Measurements from ENCODE around the gene PARD3B.

PARD3B gene, protein sequence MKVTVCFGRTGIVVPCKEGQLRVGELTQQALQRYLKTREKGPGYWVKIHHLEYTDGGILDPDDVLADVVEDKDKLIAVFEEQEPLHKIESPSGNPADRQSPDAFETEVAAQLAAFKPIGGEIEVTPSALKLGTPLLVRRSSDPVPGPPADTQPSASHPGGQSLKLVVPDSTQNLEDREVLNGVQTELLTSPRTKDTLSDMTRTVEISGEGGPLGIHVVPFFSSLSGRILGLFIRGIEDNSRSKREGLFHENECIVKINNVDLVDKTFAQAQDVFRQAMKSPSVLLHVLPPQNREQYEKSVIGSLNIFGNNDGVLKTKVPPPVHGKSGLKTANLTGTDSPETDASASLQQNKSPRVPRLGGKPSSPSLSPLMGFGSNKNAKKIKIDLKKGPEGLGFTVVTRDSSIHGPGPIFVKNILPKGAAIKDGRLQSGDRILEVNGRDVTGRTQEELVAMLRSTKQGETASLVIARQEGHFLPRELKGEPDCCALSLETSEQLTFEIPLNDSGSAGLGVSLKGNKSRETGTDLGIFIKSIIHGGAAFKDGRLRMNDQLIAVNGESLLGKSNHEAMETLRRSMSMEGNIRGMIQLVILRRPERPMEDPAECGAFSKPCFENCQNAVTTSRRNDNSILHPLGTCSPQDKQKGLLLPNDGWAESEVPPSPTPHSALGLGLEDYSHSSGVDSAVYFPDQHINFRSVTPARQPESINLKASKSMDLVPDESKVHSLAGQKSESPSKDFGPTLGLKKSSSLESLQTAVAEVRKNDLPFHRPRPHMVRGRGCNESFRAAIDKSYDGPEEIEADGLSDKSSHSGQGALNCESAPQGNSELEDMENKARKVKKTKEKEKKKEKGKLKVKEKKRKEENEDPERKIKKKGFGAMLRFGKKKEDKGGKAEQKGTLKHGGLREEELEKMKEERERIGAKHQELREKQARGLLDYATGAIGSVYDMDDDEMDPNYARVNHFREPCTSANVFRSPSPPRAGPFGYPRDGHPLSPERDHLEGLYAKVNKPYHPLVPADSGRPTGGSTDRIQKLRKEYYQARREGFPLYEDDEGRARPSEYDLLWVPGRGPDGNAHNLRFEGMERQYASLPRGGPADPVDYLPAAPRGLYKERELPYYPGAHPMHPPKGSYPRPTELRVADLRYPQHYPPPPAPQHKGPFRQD (N-terminal part only)

GRCh38 chr2:204544961-204545860 is at the start of gene PARD3B:
Gene PARD3B, plus strand, starts transcription at chr2:204545475. Its CDS starts 525 bp downstream, at chr2:204546000.
- DNase-seq: peak; percentile 49 to 58

- DNase-seq: no peak
Measured at GRCh38 chr2:204496779-204497178, 48.5 kb upstream of the PARD3B start.

GRCh38 chr2:204497855-204498254 is 47.4 kb upstream of the PARD3B start:
- DNase-seq: no peak

DNA sequence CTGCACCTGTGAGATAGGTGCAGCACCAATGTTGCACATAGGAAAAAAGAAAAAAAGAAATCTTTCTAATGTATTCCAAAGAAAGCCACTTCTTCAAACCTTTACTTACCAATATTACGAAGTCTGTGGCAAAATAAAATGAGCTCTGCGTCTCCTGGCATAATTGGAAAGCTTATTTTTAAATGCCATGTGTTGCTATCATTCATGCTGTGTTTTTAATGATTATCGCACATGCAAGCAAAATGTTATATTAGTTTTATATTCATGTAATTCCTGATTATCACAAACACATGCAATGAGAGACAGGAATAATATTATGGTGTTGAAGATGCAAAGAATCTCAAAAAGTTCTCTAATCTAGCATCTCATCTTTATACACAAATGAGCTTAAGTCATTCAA is 47.0 kb upstream of the PARD3B start:
- DNase-seq: no peak

DNA sequence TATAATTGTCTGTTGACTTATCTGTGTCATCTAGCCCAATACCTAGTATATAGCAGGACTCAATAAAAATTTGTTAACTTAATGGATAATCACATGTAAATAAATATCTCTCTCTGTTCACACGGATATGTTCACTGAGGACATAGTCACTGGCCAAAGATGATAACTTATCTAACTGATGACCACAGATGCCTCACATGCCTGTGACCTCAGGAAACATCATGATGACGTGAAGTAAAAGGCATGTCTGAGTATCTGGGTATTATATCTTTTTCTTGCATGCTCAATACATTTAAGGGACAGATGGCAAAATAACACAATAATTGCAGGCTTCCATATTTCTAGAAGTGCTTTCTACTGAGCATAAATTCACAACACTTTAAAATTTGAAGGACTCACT is 41.4 kb upstream of the PARD3B start:
- no peak for DNase-seq

- DNase-seq: no peak
Measured at GRCh38 chr2:204504594-204504993, 40.7 kb upstream of the PARD3B start.

GRCh38 chr2:204505488-204505887 is 39.8 kb upstream of the PARD3B start:
- DNase-seq: no peak

- DNase-seq: no peak
Measured at GRCh38 chr2:204505946-204506345, 39.3 kb upstream of the PARD3B start.

- no peak for DNase-seq
Measured at GRCh38 chr2:204507636-204508035, 37.6 kb upstream of the PARD3B start.

- DNase-seq: no peak
Measured at GRCh38 chr2:204510709-204511420, 34.4 kb upstream of the PARD3B start.

DNA sequence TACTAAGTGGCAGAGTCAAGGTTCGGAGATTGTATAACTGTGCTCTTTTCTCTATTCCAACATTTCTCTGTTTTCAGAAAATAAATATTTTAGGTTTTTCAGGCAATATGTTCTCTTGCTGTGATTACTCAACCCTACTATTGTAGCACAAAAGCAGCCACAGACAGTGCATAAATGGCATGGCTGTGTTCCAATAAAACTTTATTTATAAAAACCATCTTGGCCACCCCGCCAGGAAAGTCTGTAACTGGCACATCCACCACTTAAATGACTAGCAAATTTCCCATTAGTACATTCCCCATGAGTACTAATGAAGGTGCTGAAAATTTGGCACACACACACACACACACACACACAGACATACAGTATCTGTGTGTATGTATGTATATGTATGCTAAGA is 30.8 kb upstream of the PARD3B start:
- DNase-seq: no peak

- no peak for DNase-seq
Measured at GRCh38 chr2:204515416-204515815, 29.9 kb upstream of the PARD3B start.

DNA sequence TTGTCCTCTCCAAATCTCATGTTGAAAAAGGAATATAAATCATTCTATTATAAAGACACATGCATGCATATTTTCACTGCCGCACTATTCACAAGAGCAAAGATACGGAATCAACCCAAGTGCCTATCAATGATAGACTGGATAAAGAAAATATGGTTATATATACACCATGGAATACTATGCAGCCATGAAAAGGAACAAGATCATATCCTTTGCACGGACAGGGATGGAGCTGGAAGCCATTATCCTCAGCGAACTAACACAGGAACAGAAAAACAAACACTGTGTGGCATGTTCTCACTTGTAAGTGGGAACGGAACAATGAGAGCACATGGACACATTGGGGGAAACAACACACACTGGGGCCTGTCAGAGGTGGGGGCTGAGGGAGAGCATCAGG is 28.1 kb upstream of the PARD3B start:
- DNase-seq: no peak

- no peak for DNase-seq
Measured at GRCh38 chr2:204529795-204530463, 15.3 kb upstream of the PARD3B start.

GRCh38 chr2:204530464-204530805 is 14.8 kb upstream of the PARD3B start:
- no peak for DNase-seq

- no peak for DNase-seq
Measured at GRCh38 chr2:204533629-204534370, 11.5 kb upstream of the PARD3B start.

GRCh38 chr2:204535356-204535755 is 9.9 kb upstream of the PARD3B start:
- DNase-seq: no peak

DNA sequence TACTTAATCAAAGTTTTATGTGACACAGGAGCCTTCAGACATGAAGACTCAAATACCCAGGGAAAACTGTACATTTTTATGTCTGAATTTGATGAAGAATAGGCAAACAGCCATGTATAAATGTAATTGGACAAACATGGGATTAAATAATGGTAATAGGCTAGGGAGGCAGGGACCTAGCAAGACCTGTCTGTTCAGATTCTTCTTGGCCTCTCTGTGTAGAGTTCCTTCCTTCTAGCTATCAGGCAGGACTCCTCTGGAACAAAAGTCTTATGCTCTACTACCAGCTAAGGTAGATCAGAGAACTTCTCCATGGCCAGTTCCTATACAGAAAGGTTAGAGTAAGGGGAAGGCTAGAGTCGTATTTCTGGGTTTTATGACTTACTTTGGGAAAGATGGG is 9.5 kb upstream of the PARD3B start:
- DNase-seq: no peak

DNA sequence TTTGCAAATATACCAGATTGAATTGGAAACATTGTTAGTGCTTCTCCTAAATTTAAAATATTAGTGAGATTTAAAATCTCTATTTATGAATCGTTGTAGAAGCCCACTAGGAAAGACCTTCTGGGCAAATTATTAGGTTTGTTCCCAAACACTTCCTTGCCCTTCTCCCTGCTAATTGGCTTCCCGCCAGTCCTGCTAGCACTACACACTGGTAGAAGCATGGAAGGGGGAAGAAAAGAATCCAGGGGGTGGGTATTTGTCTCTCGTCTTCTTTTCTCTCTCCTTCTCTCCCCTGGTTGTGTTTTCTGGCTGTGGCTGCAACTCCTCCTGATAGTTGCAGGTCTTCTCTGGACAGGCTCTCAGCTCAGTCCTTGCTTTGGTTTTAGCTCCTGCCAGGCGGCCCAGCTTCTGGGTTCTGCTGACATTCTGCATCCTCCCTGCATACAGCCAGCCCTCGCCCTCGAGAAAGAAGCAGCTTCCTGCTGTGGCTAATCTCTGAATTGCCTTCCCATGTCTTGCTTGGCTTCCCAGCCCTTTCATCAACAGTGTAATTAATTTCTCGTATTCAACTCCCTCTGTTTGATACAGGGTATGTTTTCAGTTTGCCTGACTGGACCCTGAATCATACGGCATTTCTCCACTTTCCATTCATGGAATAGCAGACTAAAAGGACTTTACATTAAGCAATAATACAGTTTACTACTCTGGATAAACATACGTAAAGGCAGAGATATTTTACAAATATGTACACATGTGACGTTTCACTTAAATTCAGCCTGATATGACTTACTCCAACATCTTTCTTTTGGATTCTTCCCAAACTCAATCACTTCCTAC is 6.9 kb upstream of the PARD3B start:
- DNase-seq: no peak

- no peak for DNase-seq
Measured at GRCh38 chr2:204539019-204539385, 6.3 kb upstream of the PARD3B start.
